PC-9 (cell line): ENCODE results near the gene ADORA3. TPM values are rescaled to one million over a fixed set of nuclear protein-coding genes. Genes with fewer than 3 reads are reported as not detected.

Experiments used
- BruUV-seq: library from RNA; stranded (reverse); fragments of 400-500 nt; replicated peaks from 2 replicates; lab custom pipeline; 2021; lab: Mats Ljungman, UMichigan
- CTCF ChIA-PET: fragments of 300-600 bp; sonication (Branson Sonifier 250); formaldehyde crosslinking; loops from one replicate; lab custom pipeline; 2022; ENCODE audit warnings: antibody characterized with exemption; lab: Charles Lee
- POLR2A ChIA-PET: fragments of 300-600 bp; sonication (Branson Sonifier 250); formaldehyde crosslinking; loops from one replicate; lab custom pipeline; 2022; ENCODE audit warnings: antibody characterized with exemption; ENCODE audit not compliant: unreplicated experiment; lab: Charles Lee
- DNase-seq, 2 experiments: peaks; one replicate each; pipeline versions ENCODE4 v3.0.0 to v3.0.0-alpha.2; 2015 to 2022; ENCODE audit warnings: mixed read lengths in 1 of 2
- H2AFZ ChIP-seq: fragments of 200-600 bp; sonication (generic); 2 replicates; pipeline ENCODE4 v1.8.1; 2017; ENCODE audit warnings: antibody characterized with exemption
- H3F3A ChIP-seq: fragments of 200-600 bp; sonication (generic); 2 replicates; pipeline ENCODE4 v1.8.1; 2017; ENCODE audit warnings: antibody characterized with exemption, mild to moderate bottlenecking, low read depth; ENCODE audit not compliant: insufficient read depth
- H3K27ac ChIP-seq: fragments of 200-600 bp; sonication (generic); 2 replicates; pipeline ENCODE4 v1.6.1; 2016; ENCODE audit warnings: mixed run types
- H3K27me3 ChIP-seq: fragments of 200-600 bp; sonication (generic); 2 replicates; pipeline ENCODE4 v1.6.1; 2016; ENCODE audit warnings: low read depth, mixed run types; ENCODE audit not compliant: insufficient read depth
- H3K36me3 ChIP-seq: fragments of 200-600 bp; sonication (generic); 2 replicates; pipeline ENCODE4 v1.6.1; 2016; ENCODE audit warnings: low read depth, mixed run types
- H3K4me1 ChIP-seq: fragments of 200-600 bp; sonication (generic); replicated peaks from 2 replicates; pipeline ENCODE4 v1.6.1; 2016; ENCODE audit warnings: mixed run types; ENCODE audit not compliant: insufficient read depth
- H3K4me2 ChIP-seq: fragments of 200-600 bp; sonication (generic); 2 replicates; pipeline ENCODE4 v1.6.1; 2017; ENCODE audit warnings: mixed run types
- H3K4me3 ChIP-seq: fragments of 200-600 bp; sonication (generic); 2 replicates; pipeline ENCODE4 v1.6.1; 2016; ENCODE audit warnings: mixed run types
- H3K79me2 ChIP-seq: fragments of 200-600 bp; sonication (generic); 2 replicates; pipeline ENCODE4 v1.6.1; 2017; ENCODE audit warnings: low read depth, mixed run types
- H3K9me2 ChIP-seq: fragments of 200-600 bp; sonication (generic); 2 replicates; pipeline ENCODE4 v1.8.1; 2017; ENCODE audit warnings: mild to moderate bottlenecking; ENCODE audit not compliant: insufficient read depth
- H3K9me3 ChIP-seq: fragments of 200-600 bp; sonication (generic); 2 replicates; pipeline ENCODE4 v1.8.1; 2016; ENCODE audit warnings: low read depth; ENCODE audit not compliant: insufficient read depth
- H4K20me1 ChIP-seq: fragments of 200-600 bp; sonication (generic); 2 replicates; pipeline ENCODE4 v1.8.1; 2017; ENCODE audit not compliant: insufficient read depth
- EZH2 ChIP-seq: fragments of 200-600 bp; sonication (generic); IDR thresholded peaks from 2 replicates; pipeline ENCODE4 v1.8.0; 2017; ENCODE audit warnings: antibody characterized with exemption, low read depth
- intact Hi-C: fragments of 100-400 bp; cut with micrococcal nuclease; formaldehyde crosslinking; loops from one replicate; pipeline ENCODE4 v1.10.0; 2022; ENCODE audit not compliant: unreplicated experiment
- total RNA-seq: library from RNA; stranded (reverse); gene quantifications from 2 replicates; pipeline ENCODE4 v1.2.3, GENCODE V29; 2021
- TF ChIP-seq, protein P1 (sequence below): fragments of 200-600 bp; sonication (generic); conservative IDR thresholded peaks from 2 replicates; pipeline ENCODE4 v1.6.1; 2017; ENCODE audit warnings: mixed run types, antibody characterized with exemption, mild to moderate bottlenecking, moderate library complexity

ADORA3 gene
- total RNA-seq, 1 experiment from 2014 or later, result not detected

DNA sequence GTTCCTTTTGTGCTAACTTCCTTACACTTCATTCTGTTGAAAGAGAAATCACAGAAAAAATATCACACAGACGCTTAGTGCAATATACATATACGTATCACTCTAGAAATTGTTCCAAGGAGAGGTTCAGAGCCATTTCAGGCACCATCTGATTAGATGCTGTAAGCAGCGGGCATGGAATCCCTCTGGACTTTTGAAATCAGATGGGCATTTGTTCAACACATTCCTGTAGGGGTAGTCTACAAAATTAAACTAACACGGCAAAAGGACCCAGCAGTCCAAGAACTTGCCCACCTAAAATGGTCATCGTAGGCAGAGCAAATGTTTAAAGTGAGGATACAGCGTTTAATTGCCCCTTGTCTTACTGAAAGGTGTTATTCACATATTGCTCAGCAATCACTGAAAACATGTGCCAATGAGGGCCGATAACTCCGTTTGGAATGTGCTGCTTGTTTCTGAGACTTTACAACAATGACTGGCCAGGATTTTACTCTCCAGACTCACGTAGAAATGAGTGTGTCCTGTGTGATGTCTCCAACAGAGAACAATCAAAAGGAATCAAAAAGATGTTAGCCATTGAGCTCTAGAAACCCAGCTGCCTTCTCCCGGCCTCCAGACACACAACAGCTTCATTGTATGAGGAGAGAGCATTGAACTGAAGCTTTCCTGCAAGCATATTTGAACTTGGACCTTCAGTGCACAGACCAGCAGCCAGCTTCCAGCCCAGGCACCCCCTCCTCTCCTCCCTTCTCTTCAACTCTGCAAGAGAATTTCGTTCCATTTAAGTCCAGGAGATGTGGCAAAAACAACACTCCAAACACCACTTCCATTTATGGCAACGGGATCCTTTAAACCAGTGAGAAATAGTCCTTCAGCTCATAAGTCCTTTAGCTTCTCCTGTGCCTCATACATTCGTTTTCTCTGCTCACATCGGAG, 32.1 kb upstream of the ADORA3 start:
- Histone ChIP-seq H3K4me3 (no peak overlapping the region), H3K9me3 (no peaks in the 10 kb centered on the region), H3K79me2 (no peaks in the 10 kb centered on the region), H4K20me1 (no peaks in the 10 kb centered on the region), H3F3A (no peaks in the 10 kb centered on the region), H3K27me3 (no peaks in the 10 kb centered on the region), H3K4me1 (peaks cover 13% of the 10 kb centered on the region), H3K27ac (no peak overlapping the region), H3K36me3 (no peaks in the 10 kb centered on the region), H3K9me2 (no peaks in the 10 kb centered on the region), H2AFZ (peak overlapping the region; percentile 28; the same call in 1 of the 2 replicates), H3K4me2 (no peak overlapping the region)
- ChIA-PET POLR2A (no interaction called here), CTCF (interaction anchor here (0.6 kb wide), 2 partner anchors 86 to 800 kb away, joined by 3 to 8 read pairs; no protein-coding TSS in a partner anchor)
- intact Hi-C loops, result no loop called here
- BruUV-seq, result no TSS peak
- no peak for TF ChIP-seq EZH2
- TF ChIP-seq, protein P1, sequence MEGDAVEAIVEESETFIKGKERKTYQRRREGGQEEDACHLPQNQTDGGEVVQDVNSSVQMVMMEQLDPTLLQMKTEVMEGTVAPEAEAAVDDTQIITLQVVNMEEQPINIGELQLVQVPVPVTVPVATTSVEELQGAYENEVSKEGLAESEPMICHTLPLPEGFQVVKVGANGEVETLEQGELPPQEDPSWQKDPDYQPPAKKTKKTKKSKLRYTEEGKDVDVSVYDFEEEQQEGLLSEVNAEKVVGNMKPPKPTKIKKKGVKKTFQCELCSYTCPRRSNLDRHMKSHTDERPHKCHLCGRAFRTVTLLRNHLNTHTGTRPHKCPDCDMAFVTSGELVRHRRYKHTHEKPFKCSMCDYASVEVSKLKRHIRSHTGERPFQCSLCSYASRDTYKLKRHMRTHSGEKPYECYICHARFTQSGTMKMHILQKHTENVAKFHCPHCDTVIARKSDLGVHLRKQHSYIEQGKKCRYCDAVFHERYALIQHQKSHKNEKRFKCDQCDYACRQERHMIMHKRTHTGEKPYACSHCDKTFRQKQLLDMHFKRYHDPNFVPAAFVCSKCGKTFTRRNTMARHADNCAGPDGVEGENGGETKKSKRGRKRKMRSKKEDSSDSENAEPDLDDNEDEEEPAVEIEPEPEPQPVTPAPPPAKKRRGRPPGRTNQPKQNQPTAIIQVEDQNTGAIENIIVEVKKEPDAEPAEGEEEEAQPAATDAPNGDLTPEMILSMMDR, result no peak
- DNase-seq, result no peak

GRCh38 chr1:111520053-111520452, 16.6 kb upstream of the ADORA3 start:
- no peak for TF ChIP-seq EZH2
- TF ChIP-seq, protein P1, result no peak
- Histone ChIP-seq H4K20me1 (no peaks in the 10 kb centered on the region), H2AFZ (no peak overlapping the region), H3K4me1 (no peaks in the 10 kb centered on the region), H3K4me3 (no peak overlapping the region), H3K4me2 (no peak overlapping the region), H3K9me3 (no peaks in the 10 kb centered on the region), H3K27me3 (no peaks in the 10 kb centered on the region), H3K36me3 (no peaks in the 10 kb centered on the region), H3K79me2 (no peaks in the 10 kb centered on the region), H3K27ac (no peak overlapping the region), H3K9me2 (no peaks in the 10 kb centered on the region), H3F3A (no peaks in the 10 kb centered on the region)
- BruUV-seq, result no TSS peak
- ChIA-PET POLR2A (no interaction called here), CTCF (no interaction called here)
- no peak for DNase-seq
- intact Hi-C loops, result no loop called here

- H3K4me3 ChIP-seq, result no peak overlapping the region
- no TSS peak for BruUV-seq
- no peak overlapping the region for H2AFZ ChIP-seq
- H3F3A ChIP-seq, result no peaks in the 10 kb centered on the region
- H3K9me3 ChIP-seq, result no peaks in the 10 kb centered on the region
- intact Hi-C loops, result no loop called here
- H3K36me3 ChIP-seq, result no peaks in the 10 kb centered on the region
- no peaks in the 10 kb centered on the region for H3K9me2 ChIP-seq
- no peak overlapping the region for H3K4me2 ChIP-seq
- no peaks in the 10 kb centered on the region for H3K27me3 ChIP-seq
- H3K79me2 ChIP-seq, result no peaks in the 10 kb centered on the region
- ChIA-PET CTCF (no interaction called here), POLR2A (no interaction called here)
- no peak for DNase-seq
- no peaks in the 10 kb centered on the region for H3K4me1 ChIP-seq
- TF ChIP-seq, protein P1, result no peak
- no peak for TF ChIP-seq EZH2
- H4K20me1 ChIP-seq, result no peaks in the 10 kb centered on the region
- H3K27ac ChIP-seq, result no peak overlapping the region
Observed at GRCh38 chr1:111517469-111518225, 14.2 kb upstream of the ADORA3 start.
